WTC11 (cell line): ENCODE measurements around the gene NBAS.

ENCODE experiments used
- AR ChIP-seq: fragments of 250-450 bp; sonication (Bioruptor Pico); IDR thresholded peaks from 2 replicates; pipeline ENCODE4 v1.9.0; 2021; ENCODE audit warnings: mild to moderate bottlenecking
- RORB ChIP-seq: fragments of 250-450 bp; sonication (Bioruptor Pico); IDR thresholded peaks from 2 replicates; pipeline ENCODE4 v1.9.0; 2021; ENCODE audit warnings: mild to moderate bottlenecking
- ZNF121 ChIP-seq: sonication (generic); formaldehyde crosslinking; IDR thresholded peaks from 2 replicates; pipeline ENCODE4 v1.8.0; 2023; ENCODE audit warnings: missing genetic modification reagents
- ZNF138 ChIP-seq: sonication (generic); formaldehyde crosslinking; conservative IDR thresholded peaks from 2 replicates; pipeline ENCODE4 v1.8.1; 2022; ENCODE audit warnings: mild to moderate bottlenecking, moderate library complexity, missing genetic modification reagents
- TF ChIP-seq, protein P1 (sequence below): fragments of 200-600 bp; IDR thresholded peaks from 2 replicates; pipeline ENCODE4 v1.8.0; 2022; ENCODE audit warnings: antibody characterized with exemption
- TF ChIP-seq, protein P2 (sequence below): sonication (generic); formaldehyde crosslinking; IDR thresholded peaks from 2 replicates; pipeline ENCODE4 v1.8.1; 2022; ENCODE audit warnings: low read depth, mild to moderate bottlenecking, moderate library complexity, missing genetic modification reagents, borderline replicate concordance

GRCh38 chr2:15507697-15508096 is 53.4 kb downstream of the NBAS start:
- TF ChIP-seq, protein P1, sequence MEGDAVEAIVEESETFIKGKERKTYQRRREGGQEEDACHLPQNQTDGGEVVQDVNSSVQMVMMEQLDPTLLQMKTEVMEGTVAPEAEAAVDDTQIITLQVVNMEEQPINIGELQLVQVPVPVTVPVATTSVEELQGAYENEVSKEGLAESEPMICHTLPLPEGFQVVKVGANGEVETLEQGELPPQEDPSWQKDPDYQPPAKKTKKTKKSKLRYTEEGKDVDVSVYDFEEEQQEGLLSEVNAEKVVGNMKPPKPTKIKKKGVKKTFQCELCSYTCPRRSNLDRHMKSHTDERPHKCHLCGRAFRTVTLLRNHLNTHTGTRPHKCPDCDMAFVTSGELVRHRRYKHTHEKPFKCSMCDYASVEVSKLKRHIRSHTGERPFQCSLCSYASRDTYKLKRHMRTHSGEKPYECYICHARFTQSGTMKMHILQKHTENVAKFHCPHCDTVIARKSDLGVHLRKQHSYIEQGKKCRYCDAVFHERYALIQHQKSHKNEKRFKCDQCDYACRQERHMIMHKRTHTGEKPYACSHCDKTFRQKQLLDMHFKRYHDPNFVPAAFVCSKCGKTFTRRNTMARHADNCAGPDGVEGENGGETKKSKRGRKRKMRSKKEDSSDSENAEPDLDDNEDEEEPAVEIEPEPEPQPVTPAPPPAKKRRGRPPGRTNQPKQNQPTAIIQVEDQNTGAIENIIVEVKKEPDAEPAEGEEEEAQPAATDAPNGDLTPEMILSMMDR: no peak
- TF ChIP-seq, protein P2, sequence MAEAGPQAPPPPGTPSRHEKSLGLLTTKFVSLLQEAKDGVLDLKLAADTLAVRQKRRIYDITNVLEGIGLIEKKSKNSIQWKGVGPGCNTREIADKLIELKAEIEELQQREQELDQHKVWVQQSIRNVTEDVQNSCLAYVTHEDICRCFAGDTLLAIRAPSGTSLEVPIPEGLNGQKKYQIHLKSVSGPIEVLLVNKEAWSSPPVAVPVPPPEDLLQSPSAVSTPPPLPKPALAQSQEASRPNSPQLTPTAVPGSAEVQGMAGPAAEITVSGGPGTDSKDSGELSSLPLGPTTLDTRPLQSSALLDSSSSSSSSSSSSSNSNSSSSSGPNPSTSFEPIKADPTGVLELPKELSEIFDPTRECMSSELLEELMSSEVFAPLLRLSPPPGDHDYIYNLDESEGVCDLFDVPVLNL: no peak
- TF ChIP-seq RORB (CRISPR knock-in tag) (no peak), ZNF121 (CRISPR knock-in tag) (no peak), ZNF138 (CRISPR knock-in tag) (no peak), AR (no peak)
